ENCODE results near the gene AHI1. TPM values are rescaled to one million over a fixed set of nuclear protein-coding genes. Genes with fewer than 3 reads are reported as not detected.

AHI1 gene
- total RNA-seq, 4 donors from 2014 or later = 17.3 to 50.4 (median 24.5) TPM

DNA sequence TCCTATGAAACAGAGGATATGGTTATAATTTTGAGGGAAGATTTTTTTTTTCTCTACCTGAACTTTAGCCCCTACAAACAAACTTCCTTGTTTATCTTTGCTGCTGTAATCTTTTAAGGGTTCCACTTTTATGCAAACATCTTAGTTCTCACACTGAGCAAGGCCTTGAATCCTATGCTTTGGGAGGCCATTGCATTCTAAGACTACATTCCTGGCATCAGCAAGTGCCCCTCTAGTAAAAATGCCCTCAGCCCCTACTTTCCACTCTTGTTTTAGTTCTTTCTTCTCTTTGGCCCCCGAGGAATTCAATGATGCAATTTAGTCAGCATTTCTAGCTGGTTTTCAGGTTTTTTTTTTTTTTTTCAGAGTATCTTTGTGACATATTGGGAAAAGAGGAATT is 8.1 kb upstream of the AHI1 start:
- TF ChIP-seq, protein P1, sequence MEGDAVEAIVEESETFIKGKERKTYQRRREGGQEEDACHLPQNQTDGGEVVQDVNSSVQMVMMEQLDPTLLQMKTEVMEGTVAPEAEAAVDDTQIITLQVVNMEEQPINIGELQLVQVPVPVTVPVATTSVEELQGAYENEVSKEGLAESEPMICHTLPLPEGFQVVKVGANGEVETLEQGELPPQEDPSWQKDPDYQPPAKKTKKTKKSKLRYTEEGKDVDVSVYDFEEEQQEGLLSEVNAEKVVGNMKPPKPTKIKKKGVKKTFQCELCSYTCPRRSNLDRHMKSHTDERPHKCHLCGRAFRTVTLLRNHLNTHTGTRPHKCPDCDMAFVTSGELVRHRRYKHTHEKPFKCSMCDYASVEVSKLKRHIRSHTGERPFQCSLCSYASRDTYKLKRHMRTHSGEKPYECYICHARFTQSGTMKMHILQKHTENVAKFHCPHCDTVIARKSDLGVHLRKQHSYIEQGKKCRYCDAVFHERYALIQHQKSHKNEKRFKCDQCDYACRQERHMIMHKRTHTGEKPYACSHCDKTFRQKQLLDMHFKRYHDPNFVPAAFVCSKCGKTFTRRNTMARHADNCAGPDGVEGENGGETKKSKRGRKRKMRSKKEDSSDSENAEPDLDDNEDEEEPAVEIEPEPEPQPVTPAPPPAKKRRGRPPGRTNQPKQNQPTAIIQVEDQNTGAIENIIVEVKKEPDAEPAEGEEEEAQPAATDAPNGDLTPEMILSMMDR (IDR thresholded peaks at IDR 0.05; ENCODE audit: low read depth) = no peak

DNA sequence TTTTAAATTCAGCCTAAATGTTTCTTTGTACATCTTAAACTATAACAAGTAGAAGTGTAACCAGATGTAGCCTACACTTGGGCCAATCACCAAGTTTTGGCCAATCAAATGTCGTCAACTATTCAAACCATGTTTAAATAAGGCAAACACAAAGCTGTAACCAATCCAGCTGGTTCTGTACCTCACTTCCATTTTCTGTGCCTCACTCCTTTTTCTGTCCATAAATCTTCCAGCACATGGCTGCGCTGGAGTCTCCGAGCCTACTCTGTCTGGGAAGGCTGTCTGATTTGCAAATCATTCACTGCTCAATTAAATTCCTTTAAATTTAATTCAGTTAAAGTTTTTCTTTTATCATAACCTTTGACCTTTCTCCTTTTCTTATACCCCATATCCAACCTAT is 7.7 kb upstream of the AHI1 start:
- TF ChIP-seq, protein P1 (IDR thresholded peaks at IDR 0.05; ENCODE audit: low read depth) = no peak

DNA sequence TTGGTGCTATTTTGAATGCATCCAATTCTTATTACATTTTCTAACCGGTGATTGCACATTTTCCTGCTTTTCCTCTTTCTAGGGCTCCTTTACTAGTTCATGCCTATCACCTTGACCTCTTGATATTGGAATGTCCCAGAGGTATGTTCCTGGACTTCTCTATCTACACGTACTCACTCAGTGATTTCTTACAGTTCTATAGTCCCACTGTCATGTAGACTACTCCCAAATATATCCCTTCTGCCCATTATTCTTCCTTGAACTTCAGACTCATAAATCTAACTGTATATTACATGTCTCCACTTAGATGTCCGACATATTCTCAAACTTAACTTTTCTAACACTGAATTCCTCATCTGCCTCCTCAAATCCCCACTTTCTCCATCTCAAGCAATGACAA is 7.2 kb upstream of the AHI1 start:
- TF ChIP-seq, protein P1 (IDR thresholded peaks at IDR 0.05; ENCODE audit: low read depth) = no peak

DNA sequence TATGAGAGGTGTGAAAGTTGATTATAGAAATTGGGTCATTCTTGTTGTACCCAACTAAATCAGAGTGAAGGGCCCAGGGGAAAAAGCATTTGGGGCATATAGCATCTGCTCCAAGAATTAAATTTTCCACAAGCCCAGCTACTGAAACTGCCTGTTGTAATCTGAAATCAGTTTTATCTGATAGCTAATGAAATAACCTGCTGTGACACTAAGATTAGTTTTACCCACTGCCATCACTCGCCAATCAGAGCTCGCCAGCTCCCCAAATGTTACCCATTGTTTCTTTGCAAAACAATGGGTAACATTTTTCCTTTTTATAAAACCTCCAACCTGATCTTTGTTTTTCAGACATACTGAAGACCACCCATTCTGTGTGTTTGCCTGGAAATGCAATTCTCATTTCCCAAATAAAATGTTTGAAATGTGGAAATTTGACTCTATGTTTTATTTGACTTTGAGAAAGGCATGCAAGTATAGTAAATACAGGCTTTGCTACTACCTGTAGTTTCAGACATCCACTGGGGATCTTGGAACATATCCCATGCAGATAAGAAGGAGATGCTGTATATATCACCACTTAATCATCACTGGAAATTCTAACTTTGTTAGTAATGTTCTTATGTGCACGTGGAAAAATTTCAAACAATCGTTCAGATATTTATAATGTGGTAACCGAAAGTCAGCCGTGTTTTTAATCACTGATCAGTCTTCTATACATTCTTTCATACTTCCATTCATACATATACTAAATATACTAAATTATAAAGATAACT is 6.3 kb upstream of the AHI1 start:
- TF ChIP-seq, protein P1 (IDR thresholded peaks at IDR 0.05; ENCODE audit: low read depth) = no peak

DNA sequence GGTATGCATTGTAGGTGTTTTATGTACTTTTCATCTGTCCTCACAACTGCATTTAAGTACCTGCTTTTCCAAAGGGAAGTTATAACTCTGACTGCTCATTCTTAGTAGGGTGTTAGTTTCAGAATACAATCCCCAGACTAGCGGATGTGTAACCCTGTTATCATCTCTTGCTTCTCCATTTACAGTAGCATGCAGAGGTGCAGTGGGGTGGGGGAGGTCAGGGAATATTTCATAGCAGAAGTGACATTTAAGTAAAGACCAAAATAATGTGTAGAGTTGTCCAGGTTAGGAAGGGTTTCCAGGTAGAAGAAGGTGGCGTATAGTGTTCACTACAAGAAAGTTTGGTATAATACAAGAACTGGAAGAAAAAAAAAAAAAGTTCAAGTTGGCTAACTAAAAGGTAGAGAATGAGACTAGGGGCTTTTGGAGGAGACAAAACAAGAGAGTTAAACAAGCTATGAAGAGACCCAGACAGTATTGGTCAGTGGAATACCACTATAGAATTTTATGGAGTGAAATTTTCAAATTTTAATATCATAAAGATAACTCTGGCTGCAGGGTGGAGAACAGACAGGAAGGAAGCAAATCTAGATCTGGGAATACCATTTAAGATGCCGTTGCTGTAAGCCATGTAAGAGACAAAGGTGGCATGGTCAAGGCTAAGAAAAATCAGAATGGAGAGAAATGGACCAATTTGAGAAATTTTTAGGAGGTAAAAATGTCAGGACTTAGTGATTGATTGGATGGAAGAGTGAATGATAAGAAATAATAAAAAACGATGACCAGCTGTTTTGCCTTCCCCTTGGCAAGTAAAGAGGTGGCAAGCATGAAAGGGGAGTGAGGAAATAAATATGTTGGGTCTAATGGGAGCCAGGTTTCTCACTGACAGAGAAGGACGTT is 2.2 kb upstream of the AHI1 start:
- TF ChIP-seq, protein P1 (IDR thresholded peaks at IDR 0.05; ENCODE audit: low read depth) = no peak

DNA sequence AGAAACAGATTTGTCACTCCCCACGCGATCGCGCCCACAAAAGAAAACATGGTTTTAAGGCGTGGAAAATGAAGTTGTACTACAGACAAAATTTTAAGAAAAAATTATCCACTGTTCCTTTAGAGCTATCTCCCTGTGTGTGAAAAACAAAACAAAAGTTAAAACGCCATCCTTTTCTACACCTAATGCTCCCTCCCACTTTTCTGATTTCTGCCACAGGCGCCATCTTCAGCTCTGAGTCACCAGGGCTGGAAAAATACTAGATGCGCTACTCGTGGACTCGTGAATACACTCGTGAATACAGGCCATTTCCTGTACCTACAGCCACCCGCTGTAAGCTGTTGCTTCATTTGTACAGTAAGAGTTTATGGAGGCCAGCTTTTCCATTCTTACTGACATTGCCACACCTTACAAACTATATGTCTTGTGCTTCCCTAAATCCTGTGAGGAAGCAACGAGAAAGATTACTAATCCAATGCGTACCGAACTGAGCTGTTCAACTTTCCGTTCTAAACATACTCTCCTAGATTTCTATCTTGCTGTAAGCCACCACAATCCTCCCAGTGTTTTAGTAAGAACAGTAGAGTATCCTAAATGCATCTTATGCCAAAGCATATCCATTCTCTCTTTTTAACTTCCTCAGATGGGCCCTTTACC is 773 bp upstream of the AHI1 start:
- TF ChIP-seq, protein P1 (IDR thresholded peaks at IDR 0.05; ENCODE audit: low read depth) = no peak
